HL-60 (cell line): ENCODE results near the gene PLVAP.

ENCODE experiments used
- CTCF ChIP-seq: IDR thresholded peaks from one replicate; pipeline ENCODE4 v1.5.1; 2011; ENCODE audit warnings: low read length, control low read depth, inconsistent platforms; ENCODE audit not compliant: insufficient read depth
- GABPA ChIP-seq: IDR thresholded peaks from 2 replicates; pipeline ENCODE4 v1.6.1; 2012; ENCODE audit warnings: low read depth
- POLR2AphosphoS5 ChIP-seq: IDR thresholded peaks from 2 replicates; pipeline ENCODE4 v1.6.1; 2012; ENCODE audit warnings: low read depth
- SPI1 ChIP-seq: IDR thresholded peaks from 2 replicates; pipeline ENCODE4 v1.6.1; 2012; ENCODE audit warnings: low read depth, mild to moderate bottlenecking, borderline replicate concordance
- TF ChIP-seq, protein P1 (sequence below): IDR thresholded peaks from 2 replicates; pipeline ENCODE4 v1.6.1; 2012; ENCODE audit warnings: low read depth; ENCODE audit not compliant: insufficient replicate concordance

- TF ChIP-seq CTCF: no peak
- no peak for TF ChIP-seq POLR2AphosphoS5
- TF ChIP-seq, protein P1, sequence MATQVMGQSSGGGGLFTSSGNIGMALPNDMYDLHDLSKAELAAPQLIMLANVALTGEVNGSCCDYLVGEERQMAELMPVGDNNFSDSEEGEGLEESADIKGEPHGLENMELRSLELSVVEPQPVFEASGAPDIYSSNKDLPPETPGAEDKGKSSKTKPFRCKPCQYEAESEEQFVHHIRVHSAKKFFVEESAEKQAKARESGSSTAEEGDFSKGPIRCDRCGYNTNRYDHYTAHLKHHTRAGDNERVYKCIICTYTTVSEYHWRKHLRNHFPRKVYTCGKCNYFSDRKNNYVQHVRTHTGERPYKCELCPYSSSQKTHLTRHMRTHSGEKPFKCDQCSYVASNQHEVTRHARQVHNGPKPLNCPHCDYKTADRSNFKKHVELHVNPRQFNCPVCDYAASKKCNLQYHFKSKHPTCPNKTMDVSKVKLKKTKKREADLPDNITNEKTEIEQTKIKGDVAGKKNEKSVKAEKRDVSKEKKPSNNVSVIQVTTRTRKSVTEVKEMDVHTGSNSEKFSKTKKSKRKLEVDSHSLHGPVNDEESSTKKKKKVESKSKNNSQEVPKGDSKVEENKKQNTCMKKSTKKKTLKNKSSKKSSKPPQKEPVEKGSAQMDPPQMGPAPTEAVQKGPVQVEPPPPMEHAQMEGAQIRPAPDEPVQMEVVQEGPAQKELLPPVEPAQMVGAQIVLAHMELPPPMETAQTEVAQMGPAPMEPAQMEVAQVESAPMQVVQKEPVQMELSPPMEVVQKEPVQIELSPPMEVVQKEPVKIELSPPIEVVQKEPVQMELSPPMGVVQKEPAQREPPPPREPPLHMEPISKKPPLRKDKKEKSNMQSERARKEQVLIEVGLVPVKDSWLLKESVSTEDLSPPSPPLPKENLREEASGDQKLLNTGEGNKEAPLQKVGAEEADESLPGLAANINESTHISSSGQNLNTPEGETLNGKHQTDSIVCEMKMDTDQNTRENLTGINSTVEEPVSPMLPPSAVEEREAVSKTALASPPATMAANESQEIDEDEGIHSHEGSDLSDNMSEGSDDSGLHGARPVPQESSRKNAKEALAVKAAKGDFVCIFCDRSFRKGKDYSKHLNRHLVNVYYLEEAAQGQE: no peak
- no peak for TF ChIP-seq SPI1
- no peak for TF ChIP-seq GABPA
Observed at GRCh38 chr19:17331045-17331558, 46.0 kb downstream of the PLVAP start.
